GM18951 (cell line): ENCODE results near the gene NOP14.
"Not testable (repeated sequence)": the region's sequence is repeated elsewhere in the genome, so short reads cannot be mapped to it uniquely, and the experiment has no call there.

Experiments
- POLR2A ChIP-seq: IDR thresholded peaks from 4 replicates; pipeline ENCODE4 v1.6.1; 2011; ENCODE audit warnings: mild to moderate bottlenecking; ENCODE audit not compliant: insufficient read length, insufficient read depth; ENCODE audit errors: extremely low read depth
- in situ Hi-C: fragments of 300-500 bp; cut with MboI; formaldehyde crosslinking; loops from one replicate; pipeline ENCODE4 v1.12.0; 2022; ENCODE audit warnings: low sequenced_read_pairs, mixed read lengths, inconsistent platforms; ENCODE audit not compliant: unreplicated experiment

NOP14 gene

GRCh38 chr4:2954358-2955185, 8.6 kb downstream of the NOP14 start:
- no peak for TF ChIP-seq POLR2A
- in situ Hi-C loops = no loop called here

- TF ChIP-seq POLR2A = no peak
- in situ Hi-C loops = no loop called here
Observed at GRCh38 chr4:2953496-2953895, 9.7 kb downstream of the NOP14 start.

DNA sequence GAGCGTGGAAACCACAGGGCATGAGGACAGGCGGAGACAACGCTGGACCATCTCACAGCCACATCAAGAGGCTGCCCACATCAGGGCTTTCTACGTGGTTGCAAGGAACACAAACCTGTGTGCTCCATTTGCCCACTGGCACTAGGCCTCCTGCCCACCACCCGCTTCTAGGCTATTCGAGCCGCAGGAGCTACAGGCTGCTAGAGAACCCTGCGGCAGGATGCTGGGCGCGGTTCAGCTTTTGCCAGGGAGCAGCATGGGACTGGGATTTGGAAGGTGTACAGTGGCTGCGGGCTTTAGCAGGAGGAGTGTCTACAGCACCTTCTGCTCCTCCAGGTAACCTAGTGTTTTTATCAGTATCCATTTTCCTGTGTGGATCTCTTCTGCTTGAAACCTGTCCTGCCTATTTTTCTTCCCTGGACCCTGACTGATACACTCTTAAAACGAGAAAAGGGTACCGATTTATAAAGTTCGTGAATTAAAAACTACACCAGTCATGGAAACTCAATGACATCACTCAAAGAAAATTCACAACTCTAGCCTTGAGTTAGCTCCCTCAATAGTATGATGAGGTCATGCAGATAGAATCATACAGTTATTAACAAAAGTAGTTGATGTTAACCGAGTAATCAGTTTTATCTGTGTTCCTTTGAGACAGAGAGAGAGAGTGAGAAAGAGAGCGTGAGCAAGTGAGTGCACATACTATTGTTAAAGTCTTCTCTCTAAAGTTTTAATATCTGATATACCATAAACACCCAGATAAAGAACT, 12.8 kb downstream of the NOP14 start:
- in situ Hi-C loops = no loop called here
- TF ChIP-seq POLR2A = no peak

- in situ Hi-C loops = no loop called here
- no peak for TF ChIP-seq POLR2A
Observed at GRCh38 chr4:2949782-2950125, 13.5 kb downstream of the NOP14 start.

- no peak for TF ChIP-seq POLR2A
- in situ Hi-C loops = no loop called here
Observed at GRCh38 chr4:2948895-2949781, 14.1 kb downstream of the NOP14 start.

DNA sequence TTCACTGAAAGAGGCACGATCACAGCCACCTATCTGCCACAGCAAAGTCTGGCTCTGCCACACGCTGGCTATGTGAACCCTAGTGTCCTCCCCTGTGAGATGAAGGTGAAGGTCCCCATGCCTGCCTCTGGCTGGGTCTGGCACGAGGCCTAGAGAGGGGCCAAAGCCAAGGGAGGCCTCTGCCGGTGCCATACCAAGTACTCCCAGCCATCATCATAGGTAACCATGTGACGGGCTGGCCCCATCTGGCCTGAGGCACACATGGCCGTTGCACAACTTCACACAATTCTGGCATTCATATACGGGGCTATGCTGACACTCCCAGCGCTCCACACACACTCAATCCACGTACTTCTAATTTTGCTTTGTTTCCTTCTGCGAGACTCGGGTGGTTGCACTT, 15.3 kb downstream of the NOP14 start:
- in situ Hi-C loops = no loop called here
- TF ChIP-seq POLR2A = no peak

GRCh38 chr4:2946812-2947600, 16.2 kb downstream of the NOP14 start:
- in situ Hi-C loops = no loop called here
- no peak for TF ChIP-seq POLR2A

DNA sequence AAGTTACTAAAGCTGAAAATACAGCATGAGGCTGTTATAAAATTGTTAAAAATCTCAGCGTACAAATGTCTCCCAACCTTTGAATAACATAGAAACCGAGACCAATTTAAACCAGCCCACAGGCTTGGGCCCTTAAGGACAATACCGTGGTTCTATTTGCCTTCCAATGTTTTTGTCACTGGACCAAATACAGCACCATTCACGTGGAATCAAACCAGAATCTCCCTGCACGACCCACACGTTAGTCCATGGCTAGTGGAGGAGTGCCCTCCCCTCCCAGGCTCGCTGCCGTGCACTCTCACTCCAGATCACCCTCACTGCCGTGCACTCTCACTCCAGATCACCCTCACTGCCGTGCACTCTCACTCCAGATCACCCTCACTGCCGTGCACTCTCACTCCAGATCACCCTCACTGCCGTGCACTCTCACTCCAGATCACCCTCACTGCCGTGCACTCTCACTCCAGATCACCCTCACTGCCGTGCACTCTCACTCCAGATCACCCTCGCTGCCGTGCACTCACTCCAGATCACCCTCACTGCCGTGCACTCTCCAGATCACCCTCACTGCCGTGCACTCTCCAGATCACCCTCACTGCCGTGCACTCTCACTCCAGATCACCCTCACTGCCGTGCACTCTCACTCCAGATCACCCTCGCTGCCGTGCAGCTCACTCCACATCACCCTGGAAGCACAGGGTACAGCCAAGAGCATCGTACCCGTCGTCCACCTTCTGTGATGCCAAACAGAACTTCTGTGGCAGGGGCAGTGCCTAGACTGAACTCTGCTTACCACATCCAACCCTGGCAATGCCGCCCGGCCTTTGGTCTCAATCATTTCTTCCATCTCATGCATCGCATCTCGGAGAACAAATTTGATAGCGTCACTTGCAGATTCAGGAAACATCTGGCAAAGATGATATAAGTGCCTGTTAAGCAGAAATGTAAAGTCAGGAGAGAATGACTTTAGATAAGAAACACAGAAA, 17.3 kb downstream of the NOP14 start:
- in situ Hi-C loops = not testable (repeated sequence)

DNA sequence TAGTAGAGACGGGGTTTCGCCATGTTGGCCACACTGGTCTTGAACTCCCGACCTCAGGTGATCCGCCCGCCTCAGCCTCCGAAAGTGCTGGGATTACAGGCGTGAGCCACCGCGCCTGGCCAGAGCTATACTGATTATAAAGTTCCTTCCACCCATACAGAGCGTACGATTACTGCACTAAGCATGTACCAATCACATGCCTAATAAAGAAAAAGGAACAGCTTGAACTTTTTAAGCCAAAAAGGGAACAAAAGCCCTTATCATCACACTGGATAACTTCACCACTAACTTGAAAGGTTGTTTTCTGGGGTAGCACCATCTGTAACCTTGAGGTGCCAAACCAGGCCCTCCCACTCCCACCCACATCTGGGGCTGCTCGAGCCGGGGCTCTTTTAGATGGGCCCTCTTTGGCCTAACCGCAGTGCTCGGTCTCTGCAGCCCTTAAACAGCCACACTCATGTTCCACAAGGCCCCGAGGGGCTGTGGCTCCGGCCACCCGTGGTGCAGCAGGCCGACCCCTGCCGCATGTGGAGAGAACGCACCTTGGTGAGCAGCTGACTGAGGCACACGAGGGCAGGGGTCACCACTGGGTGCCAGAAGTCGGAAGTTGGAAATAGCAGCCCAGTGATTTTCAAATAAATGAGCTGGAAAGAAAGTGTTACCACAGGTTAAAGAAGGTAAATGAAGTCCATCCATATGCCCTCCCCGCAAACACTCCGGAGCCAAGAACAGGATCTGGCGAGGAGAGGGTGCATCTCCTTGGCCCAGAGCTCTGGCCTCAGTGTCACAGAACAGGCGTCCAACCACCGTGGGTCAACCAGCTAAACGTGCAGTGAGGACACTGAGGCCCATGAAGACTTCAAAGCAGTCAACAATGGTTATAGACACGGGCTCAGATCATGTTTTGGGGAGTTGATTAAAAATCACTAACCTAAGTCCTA, 18.4 kb downstream of the NOP14 start:
- in situ Hi-C loops = no loop called here
- TF ChIP-seq POLR2A = no peak

DNA sequence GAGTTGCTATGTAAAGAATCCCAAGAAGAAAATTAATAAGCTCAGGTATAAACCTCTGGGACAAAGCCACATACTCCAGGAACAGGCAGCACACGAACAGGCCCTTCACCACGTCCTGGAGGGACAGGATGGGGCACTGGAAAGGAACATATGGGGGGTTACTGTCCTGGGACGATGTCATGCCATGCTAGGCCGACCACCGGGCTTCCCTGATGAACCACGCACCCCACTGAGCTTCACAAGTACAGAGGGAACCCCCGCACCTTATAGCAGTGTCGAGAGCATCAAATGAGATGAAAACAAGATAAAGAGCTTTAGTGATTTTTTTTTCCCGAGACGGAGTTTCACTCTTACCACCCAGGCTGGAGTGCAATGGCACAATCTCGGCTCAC, 19.1 kb downstream of the NOP14 start:
- in situ Hi-C loops = no loop called here
- no peak for TF ChIP-seq POLR2A
